ENCODE data around the gene DCAF17. TPM values are rescaled to one million over a fixed set of nuclear protein-coding genes. Genes with fewer than 3 reads are reported as not detected.
A peak's percentile ranks its signal among the peaks of the same experiment; 100 is the strongest.

DCAF17 gene
- polyA plus RNA-seq (ENCODE audit: insufficient read depth in 1 of 5, insufficient read length in 5 of 5, low replicate concordance in 1 of 5): 10 to 100 TPM; 17.8 to 34.5 (median 32.5) TPM
- long read RNA-seq, donor 1, partial matches to known transcripts: 0 of 3 reads
- long read RNA-seq, donor 1, other reads (novel, unspliced or antisense): 0 of 3 reads
- long read RNA-seq, donor 2: 0 reads
- long read RNA-seq, donor 3, partial matches to known transcripts: 5 of 6 reads
- long read RNA-seq, donor 3, other reads (novel, unspliced or antisense): 0 of 6 reads
- long read RNA-seq, donor 4, full-length matches to known transcripts: 4 of 4 reads
- long read RNA-seq, donor 4, partial matches to known transcripts: 0 of 4 reads
- long read RNA-seq, donor 4, other reads (novel, unspliced or antisense): 0 of 4 reads
- long read RNA-seq, donor 5, full-length matches to known transcripts: 3 of 3 reads
- long read RNA-seq, donor 5, partial matches to known transcripts: 0 of 3 reads
- long read RNA-seq, donor 5, other reads (novel, unspliced or antisense): 0 of 3 reads
- long read RNA-seq, donor 6, partial matches to known transcripts: 0 of 4 reads
- long read RNA-seq, donor 6, other reads (novel, unspliced or antisense): 0 of 4 reads
- long read RNA-seq, donor 7, partial matches to known transcripts: 1,741 of 1,743 reads
- long read RNA-seq, donor 7, other reads (novel, unspliced or antisense): 0 of 1,743 reads
- long read RNA-seq, donor 8, full-length matches to known transcripts: 2 of 869 reads
- long read RNA-seq, donor 8, partial matches to known transcripts: 867 of 869 reads
- long read RNA-seq, donor 8, other reads (novel, unspliced or antisense): 0 of 869 reads

GRCh38 chr2:171434013-171434989, at the start of gene DCAF17:
TSS of gene DCAF17 (plus strand) at chr2:171434226. CDS start at chr2:171434578, 352 bp downstream.
- peak; percentile 93 to 94 for DNase-seq

GRCh38 chr2:171386627-171387026, 47.4 kb upstream of the DCAF17 start:
- no peak for DNase-seq

DNA sequence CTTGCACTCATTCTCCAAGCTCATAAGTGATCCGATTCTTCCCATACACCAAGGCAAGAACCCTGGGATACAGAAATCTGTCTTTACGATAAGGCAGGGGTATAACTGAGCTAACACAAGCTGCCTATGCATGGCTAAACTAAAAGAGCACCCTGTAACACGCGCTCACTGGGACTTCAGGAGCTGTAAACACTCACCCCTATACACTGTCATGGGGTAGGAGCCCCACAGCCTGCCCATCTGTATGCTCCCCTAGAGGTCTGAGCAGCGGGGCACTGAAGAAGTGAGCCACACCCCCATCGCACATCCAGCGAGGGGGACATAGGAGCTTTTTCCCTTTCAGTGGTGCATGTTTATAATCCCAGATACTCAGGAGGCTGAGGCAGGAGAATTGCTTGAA, 47.0 kb upstream of the DCAF17 start:
- DNase-seq: no peak

GRCh38 chr2:171389325-171389724, 44.7 kb upstream of the DCAF17 start:
- DNase-seq: no peak

DNA sequence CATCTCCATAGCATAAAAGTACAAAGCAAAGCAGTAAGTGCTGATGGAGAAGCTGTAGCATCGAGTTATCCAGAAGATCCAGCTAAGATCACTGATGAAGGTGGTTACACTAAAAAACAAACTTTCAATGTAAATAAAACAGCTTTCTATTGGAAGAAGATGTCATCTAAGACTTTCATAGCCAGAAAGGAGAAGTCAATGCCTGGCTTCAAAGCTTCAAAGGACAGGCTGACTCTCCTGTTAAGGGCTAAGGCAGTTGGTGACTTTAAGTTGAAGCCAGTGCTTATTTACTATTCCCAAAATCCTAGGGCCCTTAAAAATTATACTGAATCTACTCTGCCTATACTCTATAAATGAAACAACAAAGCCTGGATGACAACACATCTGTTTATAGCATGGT, 44.2 kb upstream of the DCAF17 start:
- DNase-seq: no peak

GRCh38 chr2:171390941-171391516, 43.0 kb upstream of the DCAF17 start:
- no peak for DNase-seq

DNA sequence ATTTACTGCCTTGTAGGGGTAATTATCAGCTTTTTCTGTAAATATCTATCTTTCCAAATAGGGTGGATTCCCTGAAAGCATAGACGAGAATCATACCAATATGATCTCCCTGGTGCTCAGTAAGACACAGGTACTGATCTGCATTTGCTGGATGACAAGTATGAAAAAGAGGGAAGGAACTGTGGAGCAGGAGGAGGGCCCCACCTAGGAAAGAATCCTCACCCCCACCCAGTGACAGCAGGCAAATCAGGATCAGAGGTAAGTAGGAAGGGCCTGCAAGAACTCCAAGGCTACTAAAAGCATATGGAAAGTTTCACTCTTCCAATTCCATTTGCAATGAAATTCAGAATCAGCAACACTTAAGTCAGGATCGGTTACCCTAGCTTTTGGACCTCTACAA, 42.5 kb upstream of the DCAF17 start:
- no peak for DNase-seq

GRCh38 chr2:171393487-171393886, 40.5 kb upstream of the DCAF17 start:
- DNase-seq: no peak

DNA sequence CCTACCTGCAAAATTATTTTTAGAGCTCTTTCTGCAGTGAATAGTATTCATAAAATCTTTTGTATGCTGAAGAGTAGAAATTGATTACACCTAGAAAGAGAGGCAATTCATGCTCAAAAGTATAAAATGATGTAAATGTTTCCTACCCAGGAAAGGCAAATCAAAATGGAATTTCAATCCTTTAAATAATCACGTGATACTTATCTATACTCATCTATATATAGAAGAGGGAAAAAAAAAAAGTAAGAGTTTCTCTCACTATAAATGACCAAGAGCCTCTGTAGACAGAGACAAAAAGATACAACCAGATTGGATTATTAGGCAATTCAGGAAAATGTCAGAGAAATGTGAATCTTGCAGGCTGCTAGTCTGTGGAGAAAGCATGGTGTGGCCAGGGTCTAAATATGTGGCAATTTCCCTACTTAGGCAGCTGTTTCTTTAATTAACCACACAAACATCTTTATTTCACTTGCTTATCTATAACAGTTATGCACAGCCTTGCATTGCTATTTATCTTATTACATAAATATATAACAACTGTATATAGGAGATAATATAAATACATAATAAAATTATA, 39.8 kb upstream of the DCAF17 start:
- DNase-seq: no peak

DNA sequence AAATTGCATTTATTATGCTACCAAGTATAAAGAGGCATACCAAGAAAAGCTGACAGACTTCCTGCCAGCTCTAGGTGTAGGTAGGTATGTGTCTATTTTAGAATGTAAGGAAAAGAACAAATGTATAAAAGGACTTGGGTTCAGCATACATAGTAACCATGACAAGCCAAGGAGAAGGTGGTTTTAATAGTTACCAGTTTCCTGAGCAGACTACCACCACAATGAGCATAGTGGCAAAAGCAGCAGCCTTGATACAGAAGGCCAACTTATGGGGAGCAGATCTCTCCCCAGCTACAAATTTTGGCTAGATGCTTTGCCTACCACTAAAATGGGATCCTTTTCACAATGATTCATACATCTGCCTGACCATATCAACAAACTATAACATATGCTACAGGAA, 34.7 kb upstream of the DCAF17 start:
- no peak for DNase-seq

DNA sequence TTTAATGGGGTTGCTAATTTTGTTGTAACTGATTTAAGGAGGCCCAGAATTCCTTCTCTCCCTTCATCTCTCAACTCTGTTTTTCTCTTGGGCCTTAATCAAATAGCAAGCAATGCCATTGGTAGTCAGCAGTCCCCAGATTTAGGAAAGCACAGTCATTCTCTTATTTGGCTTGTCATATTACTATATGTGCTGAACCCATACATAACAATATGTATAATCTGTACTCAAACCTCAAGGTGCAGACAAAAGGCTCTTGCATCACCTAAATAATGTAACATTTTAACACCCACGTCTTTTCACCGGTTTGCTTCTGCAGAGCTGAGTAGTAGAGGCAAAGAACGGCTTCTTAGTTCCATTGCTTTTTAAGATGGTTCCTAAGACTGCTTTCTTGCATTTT, 33.6 kb upstream of the DCAF17 start:
- no peak for DNase-seq

- no peak for DNase-seq
These were observed 32.1 kb upstream of the DCAF17 start for GRCh38 chr2:171401947-171402346.

DNA sequence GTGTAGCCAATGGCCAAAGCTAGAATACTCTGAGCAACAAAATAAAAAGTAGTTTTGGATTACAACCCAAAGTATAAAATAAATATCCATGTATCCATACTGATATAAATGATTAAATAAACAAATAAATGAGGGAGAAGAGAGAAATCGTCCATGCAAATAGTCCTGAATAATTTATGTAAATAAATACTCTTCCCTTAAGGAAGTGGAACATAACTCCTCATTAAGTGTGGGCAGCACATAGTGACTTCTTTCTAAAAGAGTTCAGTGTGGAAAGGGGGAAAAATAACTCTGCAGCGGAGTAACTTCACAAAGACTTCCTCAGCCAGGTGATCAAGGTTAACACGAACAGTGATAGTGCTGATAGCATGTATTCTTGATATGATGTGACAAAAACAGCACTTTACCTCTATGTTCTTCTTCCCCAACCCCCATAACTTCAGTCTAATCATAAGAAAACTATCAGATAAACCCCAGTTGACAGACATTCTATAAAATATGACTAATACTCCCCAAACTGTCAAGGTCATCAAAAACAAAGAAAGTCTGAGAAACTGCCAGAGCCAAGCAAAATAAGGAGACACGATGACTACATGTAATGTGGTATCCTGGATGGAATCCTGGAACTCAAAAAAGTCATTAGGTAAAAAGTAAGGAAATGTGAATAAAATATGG, 31.0 kb upstream of the DCAF17 start:
- DNase-seq: no peak

DNA sequence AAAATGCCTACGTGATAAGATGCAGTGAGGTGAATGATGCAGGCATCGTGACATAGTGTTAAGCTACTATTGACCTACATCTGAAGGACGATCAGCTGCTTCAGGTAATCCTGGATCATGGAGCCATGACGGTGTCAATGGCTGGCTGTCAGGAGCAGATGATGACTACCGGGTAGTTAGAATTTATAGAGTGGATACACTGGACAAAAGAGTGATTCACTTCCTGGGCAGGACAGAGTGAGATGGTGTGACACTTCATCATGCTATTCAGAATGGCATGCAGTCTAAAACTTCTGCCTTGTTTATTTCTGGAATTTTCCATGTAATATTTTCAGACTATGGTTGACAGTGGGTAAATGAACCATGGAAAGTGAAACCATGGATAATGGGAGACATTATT, 29.8 kb upstream of the DCAF17 start:
- no peak for DNase-seq

GRCh38 chr2:171404719-171405118, 29.3 kb upstream of the DCAF17 start:
- DNase-seq: no peak

GRCh38 chr2:171405546-171405945, 28.5 kb upstream of the DCAF17 start:
- DNase-seq: no peak

- DNase-seq: no peak
These were observed 28.0 kb upstream of the DCAF17 start for GRCh38 chr2:171406044-171406443.

DNA sequence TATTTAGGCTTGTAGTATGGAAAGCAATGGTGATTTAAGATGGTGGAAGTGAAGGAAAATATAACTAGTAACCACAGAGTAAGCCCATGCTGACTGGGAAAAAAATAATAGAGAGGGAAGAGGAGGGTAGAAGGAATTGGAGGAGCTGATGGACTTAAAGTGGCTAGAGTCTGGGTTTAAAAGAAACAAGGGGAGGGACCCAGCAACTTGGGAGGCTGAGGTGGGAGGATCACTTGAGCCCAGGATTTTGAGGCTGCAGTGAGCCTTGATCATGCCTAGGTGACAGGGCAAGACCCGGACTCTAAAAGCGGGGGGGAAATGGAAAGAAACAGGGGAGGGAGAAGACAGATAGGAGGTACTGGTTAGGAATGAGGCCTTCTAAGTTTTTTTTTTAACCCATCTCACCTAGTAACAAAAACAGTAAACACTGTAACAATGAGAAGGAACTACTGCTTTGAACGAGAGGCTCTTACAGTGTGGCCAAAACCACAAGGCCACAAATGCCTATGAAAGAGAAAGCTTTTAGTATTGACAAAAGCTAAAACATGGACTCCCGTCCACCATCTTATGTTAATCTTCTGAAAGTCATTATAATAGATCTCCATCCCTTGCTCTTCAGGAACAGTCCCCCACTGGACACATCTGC, 26.9 kb upstream of the DCAF17 start:
- DNase-seq: no peak

- no peak for DNase-seq
These were observed 26.4 kb upstream of the DCAF17 start for GRCh38 chr2:171407676-171408044.

DNA sequence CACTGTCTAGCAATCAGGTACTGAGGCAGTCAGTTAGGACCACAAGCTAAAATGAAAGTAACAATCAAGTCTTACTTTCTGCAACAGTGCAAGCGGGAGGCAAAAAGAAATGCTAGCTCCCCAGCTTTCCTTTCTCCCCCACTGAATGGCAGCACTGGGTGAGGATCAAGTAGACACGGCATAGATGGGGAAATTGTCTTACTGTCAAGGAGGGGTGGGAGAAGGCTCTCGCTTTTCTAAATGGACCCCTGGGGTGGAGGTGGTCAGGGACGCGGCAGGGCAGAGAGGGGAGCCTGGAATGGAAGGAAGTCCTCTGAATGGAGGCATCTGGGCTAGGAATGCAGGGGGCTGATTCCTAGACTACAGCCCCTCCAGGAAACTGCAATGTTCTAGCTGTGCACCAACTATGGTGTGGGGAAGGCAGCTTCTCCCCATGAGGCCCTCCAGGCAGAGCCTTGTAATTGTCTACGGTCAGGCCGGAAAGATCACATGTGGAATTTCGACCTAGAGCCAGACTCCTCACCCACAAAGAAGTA, 24.5 kb upstream of the DCAF17 start:
- DNase-seq: no peak

Data from right lung (tissue), 10 donors.